Activated CD4-positive, CD25-positive, alpha-beta regulatory T cell treated with anti-CD3 and anti-CD28 coated beads, Interleukin-2, amount 50 U/mL, for 72 hours (primary cell): ENCODE measurements around the gene C12orf60.
A peak's percentile ranks its signal among the peaks of the same experiment; 100 is the strongest.
"Not testable (repeated sequence)": the region's sequence is repeated elsewhere in the genome, so short reads cannot be mapped to it uniquely, and the experiment has no call there.

Source experiments
- DNase-seq: peaks from one replicate; pipeline ENCODE4 v3.0.0; 2021

Gene C12orf60

GRCh38 chr12:14803011-14803829, at the start of gene C12orf60, which contains the start of gene WBP11:
C12orf60 (plus strand) TSS chr12:14803670; CDS start chr12:14822936, 19,266 bp downstream.
WBP11 (minus strand) TSS chr12:14803478; CDS start chr12:14801383, 2,095 bp downstream.
- DNase-seq: peak; percentile 75

GRCh38 chr12:14756334-14757143, 46.9 kb upstream of the C12orf60 start:
- DNase-seq: no peak

GRCh38 chr12:14759711-14760280, 43.7 kb upstream of the C12orf60 start:
- DNase-seq: not testable (repeated sequence)

DNA sequence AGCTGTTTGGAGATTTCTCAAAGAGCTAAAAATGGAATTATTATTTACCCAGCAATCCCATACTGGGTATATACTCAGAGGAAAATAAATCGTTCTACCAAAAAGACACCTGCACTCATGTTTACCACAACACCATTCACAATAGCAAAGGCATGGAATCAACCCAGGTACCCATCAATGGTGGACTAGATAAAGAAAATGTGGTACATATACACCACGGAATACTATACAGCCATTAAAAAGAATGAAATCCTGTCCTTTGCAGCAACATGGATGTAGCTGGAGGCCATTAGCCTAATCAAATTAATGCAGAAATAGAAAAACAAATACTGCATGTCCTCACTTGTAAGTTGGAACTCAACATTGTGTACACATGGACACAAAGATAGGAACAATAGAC, 38.1 kb upstream of the C12orf60 start:
- no peak for DNase-seq

DNA sequence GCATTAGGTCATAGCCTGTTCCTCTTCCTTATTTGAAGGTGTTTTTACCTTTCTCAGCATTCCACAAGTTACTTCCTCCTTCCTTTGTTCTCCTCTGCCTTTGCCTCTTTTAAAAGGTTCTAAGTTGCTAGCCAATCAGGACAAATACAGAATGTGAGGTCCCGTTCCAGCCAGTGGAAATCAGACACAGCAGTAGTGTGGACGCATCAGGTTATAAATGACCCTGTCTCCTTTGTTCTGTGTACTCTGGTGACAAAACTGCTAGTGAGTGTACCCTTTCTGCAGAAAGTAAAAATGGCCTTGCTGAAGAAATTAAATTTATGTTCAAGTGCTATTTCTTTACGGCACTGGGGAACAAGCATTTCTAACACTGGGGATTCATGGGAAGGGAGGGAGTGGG, 37.5 kb upstream of the C12orf60 start:
- not testable (repeated sequence) for DNase-seq

DNA sequence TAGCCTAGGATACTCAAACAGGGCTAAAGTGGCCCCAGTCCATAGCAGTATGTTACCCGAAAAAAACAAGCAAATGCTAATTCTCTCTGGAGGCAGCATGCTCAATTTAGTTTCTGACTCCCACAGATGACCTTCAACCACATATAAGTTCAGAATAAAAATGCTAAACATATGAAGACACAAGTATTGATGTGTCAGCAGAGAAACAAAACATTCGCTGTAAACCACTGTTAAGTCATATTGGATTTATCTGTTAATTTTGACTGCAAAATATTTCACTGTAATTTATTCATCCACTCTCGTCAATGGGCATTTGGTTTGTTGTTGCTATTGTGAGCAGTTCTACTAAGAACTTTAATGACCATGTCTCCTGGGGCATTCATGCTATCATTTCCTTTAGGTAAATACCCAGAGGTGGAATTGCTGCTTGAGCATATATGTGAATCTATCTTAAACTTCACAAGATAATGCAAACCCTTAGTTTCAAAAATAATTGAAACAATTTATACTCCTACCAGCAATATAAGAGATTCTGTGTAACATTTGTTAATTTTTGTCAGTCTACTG, 36.7 kb upstream of the C12orf60 start:
- DNase-seq: no peak

DNA sequence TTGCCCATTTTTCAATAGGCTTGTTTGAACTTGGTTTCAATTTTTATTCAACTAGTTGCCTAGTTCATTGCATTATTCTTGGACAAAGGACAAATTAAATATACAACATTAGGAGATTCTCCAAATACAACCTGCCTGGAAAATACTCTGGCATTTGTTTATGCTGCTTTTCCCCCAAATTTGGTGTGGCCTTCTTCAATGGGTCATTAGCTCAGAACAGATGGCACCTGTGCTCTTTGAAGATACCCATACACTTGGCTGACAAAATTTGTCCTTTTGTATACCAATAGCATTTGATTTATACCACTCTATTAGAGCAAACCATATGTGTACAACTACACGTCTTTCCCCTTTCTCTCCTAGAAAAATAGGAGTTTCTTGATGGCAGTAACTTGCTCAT, 35.9 kb upstream of the C12orf60 start:
- DNase-seq: no peak

DNA sequence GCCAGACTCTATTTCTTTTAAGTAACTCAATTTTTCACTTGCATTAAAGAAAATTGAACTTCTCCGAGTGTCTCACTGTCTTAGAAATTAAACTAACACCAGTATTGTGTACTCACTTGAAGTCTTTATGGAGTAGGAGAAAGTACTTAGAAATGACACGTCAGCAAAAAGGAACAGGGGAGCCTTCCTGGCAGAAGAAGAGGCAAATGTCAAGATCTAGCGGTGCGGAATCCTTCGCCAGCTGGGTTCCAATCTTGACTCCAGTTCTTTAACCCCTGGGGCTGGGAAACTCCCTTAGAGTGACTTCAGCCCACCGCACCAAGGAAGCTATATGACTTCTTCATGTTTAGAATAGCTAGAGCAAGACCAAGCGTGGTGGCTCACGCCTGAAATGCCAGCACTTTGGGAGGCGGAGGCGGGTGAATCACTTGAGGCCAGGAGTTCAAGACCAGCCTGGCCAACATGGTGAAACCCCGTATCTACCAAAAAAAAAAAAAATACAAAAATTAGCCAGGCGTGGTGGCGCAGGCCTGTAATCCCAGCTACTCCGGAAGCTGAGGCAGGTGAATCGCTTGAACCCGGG, 34.6 kb upstream of the C12orf60 start:
- peak; percentile 58 for DNase-seq

GRCh38 chr12:14769466-14769968, 34.0 kb upstream of the C12orf60 start:
- no peak for DNase-seq

- DNase-seq: peak; percentile 91
Measured at GRCh38 chr12:14769969-14770495, 33.4 kb upstream of the C12orf60 start.

GRCh38 chr12:14770496-14771461, 32.7 kb upstream of the C12orf60 start:
- peak; percentile 92 for DNase-seq

GRCh38 chr12:14771651-14772137, 31.8 kb upstream of the C12orf60 start:
- no peak for DNase-seq

DNA sequence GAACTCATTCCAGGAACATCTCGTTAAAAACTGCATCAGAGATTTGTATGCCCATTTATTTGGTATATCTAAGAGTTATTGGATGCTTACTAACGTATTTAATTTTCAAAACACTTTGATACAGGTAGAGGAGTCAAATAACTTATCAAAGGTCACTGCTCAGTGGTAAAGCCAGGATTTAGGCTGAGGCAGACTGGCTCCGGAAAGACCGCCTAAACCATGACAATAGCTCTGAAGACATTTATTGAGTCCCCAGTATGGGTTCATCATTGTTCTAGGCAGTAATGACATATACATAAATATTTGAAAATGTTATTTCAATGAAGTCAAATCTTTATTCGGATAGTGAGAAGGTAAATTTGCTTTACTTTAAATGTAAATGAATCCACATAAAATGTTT, 30.5 kb upstream of the C12orf60 start:
- DNase-seq: no peak

GRCh38 chr12:14773685-14774073, 29.8 kb upstream of the C12orf60 start:
- DNase-seq: no peak

GRCh38 chr12:14774074-14774905, 29.2 kb upstream of the C12orf60 start:
- peak; percentile 86 for DNase-seq

GRCh38 chr12:14774906-14775635, 28.4 kb upstream of the C12orf60 start:
- peak; percentile 52 for DNase-seq

DNA sequence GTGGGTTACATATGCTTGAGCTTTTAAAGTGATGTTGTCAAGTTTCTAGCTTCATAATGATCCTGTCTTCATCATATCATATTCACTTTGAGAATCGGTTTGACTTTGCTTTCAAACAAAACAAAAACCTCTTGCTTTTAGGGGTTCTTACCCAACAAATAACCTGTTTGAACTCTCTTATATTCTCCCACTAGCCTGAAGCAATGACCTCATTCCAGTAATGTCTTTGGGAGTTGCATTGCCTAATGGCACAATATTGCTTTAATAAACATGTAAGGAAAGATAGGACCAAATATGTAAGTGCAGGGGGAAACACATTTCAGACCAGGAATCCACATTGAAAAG, 27.9 kb upstream of the C12orf60 start:
- no peak for DNase-seq

DNA sequence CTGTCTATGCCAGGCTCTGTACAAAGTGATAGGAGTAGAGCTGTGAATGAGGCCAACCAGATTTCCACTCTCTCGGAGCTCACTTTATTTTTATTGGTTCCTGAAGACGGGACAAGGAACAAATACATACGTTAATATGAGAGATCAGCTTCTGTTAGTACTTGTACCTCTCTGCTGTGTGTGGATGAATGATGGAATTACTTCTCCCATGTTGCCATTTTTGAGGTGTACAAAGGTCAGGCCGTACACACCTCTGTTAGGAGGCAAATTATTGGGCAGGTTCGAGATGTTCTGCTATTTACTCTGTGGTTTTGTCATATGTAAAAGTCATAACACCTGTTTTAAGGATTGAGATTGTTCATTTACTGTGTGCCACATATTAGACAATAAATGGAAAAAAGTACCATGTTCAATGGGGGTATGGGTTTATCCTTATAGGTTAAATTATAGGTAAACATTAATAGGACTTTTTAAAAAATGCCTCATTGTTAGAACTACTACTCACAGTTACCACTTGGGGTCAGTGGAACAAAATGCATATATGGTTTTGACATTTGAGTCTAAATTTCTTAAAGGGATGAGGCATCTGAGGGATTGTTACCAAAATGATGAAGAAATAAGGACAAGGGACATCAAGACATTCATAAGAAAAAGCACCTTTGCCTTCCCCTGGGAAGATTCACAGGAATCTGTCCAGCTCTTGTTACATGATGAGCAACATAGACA, 27.1 kb upstream of the C12orf60 start:
- no peak for DNase-seq

DNA sequence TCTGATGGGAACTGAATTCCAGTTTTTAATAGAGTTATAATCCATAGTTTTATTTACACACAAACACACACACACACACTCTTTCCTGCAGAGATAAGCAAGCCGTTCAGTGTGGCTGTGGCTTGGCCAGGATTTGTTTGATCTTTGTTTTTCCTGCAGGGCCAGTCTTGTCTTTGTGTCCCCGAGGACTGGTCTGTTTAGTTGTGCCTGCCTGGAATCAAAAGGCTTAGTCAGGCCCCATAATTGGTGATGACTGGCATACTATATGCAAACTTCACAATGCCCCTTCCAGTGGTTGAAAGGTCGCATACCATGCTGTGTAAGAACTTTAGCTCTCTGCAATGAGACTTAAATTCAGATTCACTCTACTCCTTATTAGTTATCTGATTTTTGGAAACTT, 26.2 kb upstream of the C12orf60 start:
- no peak for DNase-seq
